Naive thymus-derived CD4-positive, alpha-beta T cell (primary cell): ENCODE data around the gene RPL4. TPM values are rescaled to one million over a fixed set of nuclear protein-coding genes. Genes with fewer than 3 reads are reported as not detected.

Source experiments
- ATAC-seq: fragments of 150-1000 bp; cut with Tn5 transposase; 2 replicates; pipeline ENCODE4 v1.10.0; 2021; ENCODE audit warnings: mild to moderate bottlenecking, moderate library complexity
- CTCF ChIA-PET: fragments of 350-600 bp; sonication (Branson Sonifier 250); formaldehyde crosslinking; loops from one replicate; lab custom pipeline; 2021; ENCODE audit warnings: antibody characterized with exemption; lab: Charles Lee
- POLR2A ChIA-PET: fragments of 350-600 bp; sonication (Branson Sonifier 250); formaldehyde crosslinking; loops from one replicate; lab custom pipeline; 2021; ENCODE audit warnings: antibody characterized with exemption, inconsistent platforms; lab: Charles Lee
- DNase-seq, 9 donors: peaks; one replicate each; pipeline versions ENCODE4 v3.0.0 to v3.0.0-alpha.2; 2020 to 2022; ENCODE audit warnings: mixed read lengths in 1 of 9
- H3K27ac ChIP-seq: one replicate; pipeline ENCODE4 v1.7.0; 2013; ENCODE audit warnings: mild to moderate bottlenecking, low read depth, low read length, moderate library complexity
- H3K27me3 ChIP-seq, 2 donors: one replicate each; pipeline ENCODE4 v1.7.0; 2013; ENCODE audit warnings: low read length in 2 of 2, mild to moderate bottlenecking in 2 of 2, moderate library complexity in 2 of 2; ENCODE audit not compliant: control insufficient read depth in 2 of 2, insufficient read depth in 2 of 2
- H3K36me3 ChIP-seq, 3 experiments: 1 replicate in 2 of 3; 2 replicates in 1 of 3; pipeline ENCODE4 v1.7.0; 2013; ENCODE audit warnings: low read length in 3 of 3, mild to moderate bottlenecking in 3 of 3, moderate library complexity in 1 of 3; ENCODE audit not compliant: insufficient read depth in 3 of 3, control insufficient read depth in 2 of 3
- H3K4me1 ChIP-seq, 2 donors: one replicate each; pipeline ENCODE4 v1.7.0; 2013; ENCODE audit warnings: low read length in 2 of 2, mild to moderate bottlenecking in 2 of 2, moderate library complexity in 1 of 2; ENCODE audit not compliant: control insufficient read depth in 2 of 2, insufficient read depth in 2 of 2
- H3K4me3 ChIP-seq: 2 replicates; pipeline ENCODE4 v1.7.0; 2013; ENCODE audit warnings: mild to moderate bottlenecking, low read length
- H3K9me3 ChIP-seq, 3 experiments: 1 replicate in 2 of 3; 2 replicates in 1 of 3; pipeline ENCODE4 v1.7.0; 2013; ENCODE audit warnings: low read length in 3 of 3; ENCODE audit not compliant: control insufficient read depth in 2 of 3
- H3K27ac Mint-ChIP-seq, 9 donors: one replicate each; pipeline ENCODE4 v1.8.0; 2020 to 2022; ENCODE audit warnings: mixed read lengths in 9 of 9, mild to moderate bottlenecking in 8 of 9, moderate library complexity in 5 of 9, inconsistent platforms in 2 of 9
- H3K27me3 Mint-ChIP-seq, 5 donors: one replicate each; pipeline ENCODE4 v1.8.0; 2021 to 2022; ENCODE audit warnings: mixed read lengths in 5 of 5, mild to moderate bottlenecking in 1 of 5
- H3K36me3 Mint-ChIP-seq, 5 donors: one replicate each; pipeline ENCODE4 v1.8.0; 2020 to 2022; ENCODE audit warnings: mixed read lengths in 5 of 5, mild to moderate bottlenecking in 3 of 5, inconsistent platforms in 1 of 5
- H3K4me1 Mint-ChIP-seq, 7 donors: one replicate each; pipeline ENCODE4 v1.8.0; 2020 to 2022; ENCODE audit warnings: mixed read lengths in 7 of 7, mild to moderate bottlenecking in 3 of 7, inconsistent platforms in 1 of 7
- H3K4me3 Mint-ChIP-seq, 10 donors: one replicate each; pipeline ENCODE4 v1.8.0; 2020 to 2022; ENCODE audit warnings: mild to moderate bottlenecking in 10 of 10, mixed read lengths in 10 of 10, moderate library complexity in 6 of 10, inconsistent platforms in 2 of 10
- H3K9me3 Mint-ChIP-seq, 11 donors: one replicate each; pipeline ENCODE4 v1.8.0; 2020 to 2022; ENCODE audit warnings: mixed read lengths in 11 of 11, mild to moderate bottlenecking in 4 of 11, inconsistent platforms in 1 of 11, moderate library complexity in 1 of 11
- intact Hi-C, 2 donors: fragments of 100-400 bp; cut with micrococcal nuclease; formaldehyde crosslinking; loops; one replicate each; pipeline ENCODE4 v1.15.1; 2023
- microRNA-seq: library from miRNA; unstranded; fragments of <30 nt; microRNA quantifications from one replicate; pipeline ENCODE4 v1.2.0, GENCODE V29; 2022; ENCODE audit warnings: borderline microRNAs expressed
- polyA plus RNA-seq, 2 donors: library from polyadenylated mRNA; unstranded; fragments of 300-500 nt; fragmentation: Illumina TruSeq; gene quantifications; one replicate each; pipeline ENCODE4 v1.2.3, GENCODE V29; 2021
- total RNA-seq, 6 experiments: library from RNA in 5 of 6; stranded (reverse) in 5 of 6; gene quantifications; 1 replicate in 5 of 6; 2 replicates in 1 of 6; pipeline ENCODE4 v1.2.3 and lab custom pipeline; 2021 to 2026

The RPL4 gene
- total and polyA plus RNA-seq, 7 experiments from 2014 or later, result 898 to 4,292 (median 2,892) TPM

- POLR2A ChIA-PET, result no interaction called here
- peak overlapping the region in 3 of 9 donors; percentile 26 to 48 (median 33) for H3K27ac Mint-ChIP-seq
Observed at GRCh38 chr15:66456211-66456610, 48.4 kb downstream of the RPL4 start.

GRCh38 chr15:66454143-66454542 is 50.5 kb downstream of the RPL4 start:
- no peak for DNase-seq
- Mint-ChIP-seq H3K27ac (peak overlapping the region in 3 of 9 donors; percentile 21 to 69 (median 25)), H3K27me3 (no peaks in the 10 kb centered on the region), H3K4me3 (no peak overlapping the region), H3K4me1 (peaks cover 0 to 16% (median 6%) of the 10 kb centered on the region in 7 donors), H3K36me3 (peaks cover 0 to 17% (median 10%) of the 10 kb centered on the region in 5 donors), H3K9me3 (no peaks in the 10 kb centered on the region)
- Histone ChIP-seq H3K4me3 (no peak overlapping the region), H3K4me1 (no peaks in the 10 kb centered on the region), H3K27me3 (no peaks in the 10 kb centered on the region), H3K36me3 (peaks cover 0 to 5% (median 0%) of the 10 kb centered on the region in 3 experiments), H3K27ac (no peak overlapping the region), H3K9me3 (no peaks in the 10 kb centered on the region)
- ATAC-seq, result peak; percentile 53
- intact Hi-C loops, result no loop called here
- ChIA-PET CTCF (no interaction called here), POLR2A (interaction anchor here (0.6 kb wide), 1 partner anchor 161 kb away, joined by 3 read pairs; no protein-coding TSS in a partner anchor)

More at GRCh38 chr15:66456211-66456610, 48.4 kb downstream of the RPL4 start:
- no peaks in the 10 kb centered on the region for H3K9me3 Mint-ChIP-seq
- peaks cover 5 to 21% (median 14%) of the 10 kb centered on the region in 5 donors for H3K36me3 Mint-ChIP-seq
- Histone ChIP-seq H3K27me3 (no peaks in the 10 kb centered on the region), H3K27ac (no peak overlapping the region), H3K9me3 (no peaks in the 10 kb centered on the region), H3K4me3 (no peak overlapping the region), H3K36me3 (peaks cover 0 to 5% (median 0%) of the 10 kb centered on the region in 3 experiments), H3K4me1 (peaks cover 0 to 6% of the 10 kb centered on the region in 2 donors)
- intact Hi-C loops, result no loop called here
- no peak for DNase-seq
- CTCF ChIA-PET, result interaction anchor here (0.6 kb wide), 1 partner anchor 1164 kb away, joined by 4 read pairs; no protein-coding TSS in a partner anchor
- no peak overlapping the region for H3K4me3 Mint-ChIP-seq
- ATAC-seq, result no peak
- no peaks in the 10 kb centered on the region for H3K27me3 Mint-ChIP-seq
- peaks cover 14 to 31% (median 18%) of the 10 kb centered on the region in 7 donors for H3K4me1 Mint-ChIP-seq

GRCh38 chr15:66452971-66453580 is 51.6 kb downstream of the RPL4 start:
- H3K9me3 Mint-ChIP-seq, result peaks cover 0 to 2% (median 0%) of the 10 kb centered on the region in 11 donors
- H3K27ac Mint-ChIP-seq, result peak overlapping the region in 3 of 9 donors; percentile 21 to 56 (median 54)
- H3K4me3 ChIP-seq, result no peak overlapping the region
- DNase-seq (no peak), ATAC-seq (no peak)
- intact Hi-C loops, result no loop called here
- H3K27me3 ChIP-seq, result no peaks in the 10 kb centered on the region
- POLR2A ChIA-PET, result no interaction called here
- H3K9me3 ChIP-seq, result no peaks in the 10 kb centered on the region
- peaks cover 0 to 21% (median 13%) of the 10 kb centered on the region in 5 donors for H3K36me3 Mint-ChIP-seq
- no peak overlapping the region for H3K27ac ChIP-seq
- peaks cover 0 to 10% (median 0%) of the 10 kb centered on the region in 3 experiments for H3K36me3 ChIP-seq
- H3K4me1 Mint-ChIP-seq, result peaks cover 0 to 8% (median 3%) of the 10 kb centered on the region in 7 donors
- no peaks in the 10 kb centered on the region for H3K27me3 Mint-ChIP-seq
- CTCF ChIA-PET, result no interaction called here
- no peaks in the 10 kb centered on the region for H3K4me1 ChIP-seq
- H3K4me3 Mint-ChIP-seq, result no peak overlapping the region

GRCh38 chr15:66452420-66452819 is 52.2 kb downstream of the RPL4 start:
- Mint-ChIP-seq H3K9me3 (peaks cover 0 to 2% (median 0%) of the 10 kb centered on the region in 11 donors), H3K27me3 (no peaks in the 10 kb centered on the region), H3K27ac (peak overlapping the region in 3 of 9 donors; percentile 3 to 16 (median 4)), H3K4me1 (peaks cover 0 to 7% (median 4%) of the 10 kb centered on the region in 7 donors), H3K4me3 (no peak overlapping the region), H3K36me3 (peaks cover 0 to 26% (median 16%) of the 10 kb centered on the region in 5 donors)
- Histone ChIP-seq H3K27ac (no peak overlapping the region), H3K27me3 (no peaks in the 10 kb centered on the region), H3K4me1 (no peaks in the 10 kb centered on the region), H3K36me3 (peaks cover 0 to 12% (median 0%) of the 10 kb centered on the region in 3 experiments), H3K4me3 (no peak overlapping the region), H3K9me3 (no peaks in the 10 kb centered on the region)
- POLR2A ChIA-PET, result no interaction called here
- no peak for ATAC-seq
- CTCF ChIA-PET, result no interaction called here
- no peak for DNase-seq
- intact Hi-C loops, result no loop called here

Small RNA genes within 50 kb of the gene (microRNA-seq; reads per million reads assigned to microRNA genes)
- not detected for gene MIR4512

Other genes starting within 250 kb of the RPL4 start
- gene DIS3L, start 211.3 kb downstream of the RPL4 start, total RNA-seq, result 10 to 100 TPM; 34.3 to 40.2 (median 38.1) TPM
- gene DIS3L, start 211.3 kb downstream of the RPL4 start, polyA plus RNA-seq, result 10 to 100 TPM; 25.3 to 48.8 TPM
- 10 to 100 TPM in 2 of 5 experiments, 1 to 10 TPM in 3; 3.8 to 28.2 (median 9.9) TPM for gene TIPIN, start 148.2 kb downstream of the RPL4 start, total RNA-seq
- 10 to 100 TPM in 1 of 2 donors, 1 to 10 TPM in 1; 6.1 to 11.1 TPM for gene TIPIN, start 148.2 kb downstream of the RPL4 start, polyA plus RNA-seq
- 10 to 100 TPM; 37.7 to 97.2 (median 47.5) TPM for gene MAP2K1, start 117.9 kb downstream of the RPL4 start, total RNA-seq
- gene MAP2K1, start 117.9 kb downstream of the RPL4 start, polyA plus RNA-seq, result 10 to 100 TPM; 37.2 to 45.0 TPM
- 10 to 100 TPM; 20.4 to 35.9 (median 25.0) TPM for gene SNAPC5, start 7.1 kb downstream of the RPL4 start, total RNA-seq
- 10 to 100 TPM; 66.9 to 77.6 TPM for gene SNAPC5, start 7.1 kb downstream of the RPL4 start, polyA plus RNA-seq
- 10 to 100 TPM in 1 of 5 experiments, 1 to 10 TPM in 4; 5.6 to 20.3 (median 6.8) TPM for gene ZWILCH, start 471 bp upstream of the RPL4 start, total RNA-seq
- 1 to 10 TPM; 4.3 to 4.8 TPM for gene ZWILCH, start 471 bp upstream of the RPL4 start, polyA plus RNA-seq
- gene LCTL, start 61.1 kb upstream of the RPL4 start, total RNA-seq, result not detected
- gene LCTL, start 61.1 kb upstream of the RPL4 start, polyA plus RNA-seq, result not detected
- under 1 TPM; 0.27 to 0.76 (median 0.40) TPM for gene SMAD6, start 197.4 kb upstream of the RPL4 start, total RNA-seq
- not detected for gene SMAD6, start 197.4 kb upstream of the RPL4 start, polyA plus RNA-seq